ENCODE measurements around the gene EIF1AX. TPM values are rescaled to one million over a fixed set of nuclear protein-coding genes. Genes with fewer than 3 reads are reported as not detected.

The EIF1AX gene
- total and polyA plus RNA-seq, 10 donors, result 23.0 to 75.9 (median 37.2) TPM

- intact Hi-C loops (cut with DNase I; ENCODE audit: low total_unique reads), result no loop called here
- no peak overlapping the region for H3K27ac ChIP-seq
- peaks cover 11 to 18% (median 14%) of the 10 kb centered on the region in 6 donors for H3K4me1 ChIP-seq
- 64 to 80% (median 69%) methylated on average over 3 of the region's 3 CpGs for WGBS, 5 donors
- H3K9me3 ChIP-seq, result no peaks in the 10 kb centered on the region
- TF ChIP-seq POLR2AphosphoS5 (IDR thresholded peaks at IDR 0.05) (no peak), CTCF (IDR thresholded peaks at IDR 0.05 in 8 of 11, conservative IDR thresholded peaks at IDR 0.05 in 3 of 11) (no peak), POLR2A (IDR thresholded peaks at IDR 0.05) (no peak)
- H3K36me3 ChIP-seq, result no peaks in the 10 kb centered on the region
- H3K27me3 ChIP-seq (replicated peaks in 1 of 7), result no peaks in the 10 kb centered on the region
- no peak for DNase-seq
- H3K4me3 ChIP-seq, result no peak overlapping the region
Measured at GRCh38 chrX:20144491-20144890, 2.9 kb upstream of the EIF1AX start.

GRCh38 chrX:20143561-20143960 lies 1.9 kb upstream of the EIF1AX start:
- H3K4me1 ChIP-seq, result peaks cover 19 to 27% (median 22%) of the 10 kb centered on the region in 6 donors
- peaks cover 0 to 6% (median under 1%) of the 10 kb centered on the region in 6 donors for H3K36me3 ChIP-seq
- no peaks in the 10 kb centered on the region for H3K27me3 ChIP-seq (replicated peaks in 1 of 7)
- no peak for DNase-seq
- no peak overlapping the region for H3K4me3 ChIP-seq
- no peak for TF ChIP-seq CTCF (IDR thresholded peaks at IDR 0.05 in 8 of 11, conservative IDR thresholded peaks at IDR 0.05 in 3 of 11)
- no peak for TF ChIP-seq POLR2A (IDR thresholded peaks at IDR 0.05)
- TF ChIP-seq POLR2AphosphoS5 (IDR thresholded peaks at IDR 0.05), result no peak
- H3K27ac ChIP-seq, result no peak overlapping the region
- H3K9me3 ChIP-seq, result no peaks in the 10 kb centered on the region
- WGBS, 5 donors, result 65 to 78% (median 73%) methylated on average over 2 of the region's 2 CpGs
- intact Hi-C loops (cut with DNase I; ENCODE audit: low total_unique reads), result no loop called here

GRCh38 chrX:20143111-20143510 lies 1.5 kb upstream of the EIF1AX start:
- intact Hi-C loops (cut with DNase I; ENCODE audit: low total_unique reads), result no loop called here
- Histone ChIP-seq H3K27me3 (replicated peaks in 1 of 7) (no peaks in the 10 kb centered on the region), H3K27ac (no peak overlapping the region), H3K4me1 (peaks cover 19 to 29% (median 22%) of the 10 kb centered on the region in 6 donors), H3K36me3 (peaks cover 0 to 9% (median 4%) of the 10 kb centered on the region in 6 donors), H3K9me3 (no peaks in the 10 kb centered on the region), H3K4me3 (no peak overlapping the region)
- no peak for TF ChIP-seq POLR2AphosphoS5 (IDR thresholded peaks at IDR 0.05)
- no peak for TF ChIP-seq POLR2A (IDR thresholded peaks at IDR 0.05)
- TF ChIP-seq CTCF (IDR thresholded peaks at IDR 0.05 in 8 of 11, conservative IDR thresholded peaks at IDR 0.05 in 3 of 11), result no peak
- DNase-seq, result no peak
- 81 to 90% (median 86%) methylated on average over 6 of the region's 6 CpGs for WGBS, 5 donors

GRCh38 chrX:20140420-20140819 lies 1.2 kb downstream of the EIF1AX start:
- intact Hi-C loops (cut with DNase I; ENCODE audit: low total_unique reads), result no loop called here
- Histone ChIP-seq H3K36me3 (peaks cover 0 to 36% (median 24%) of the 10 kb centered on the region in 6 donors), H3K9me3 (no peaks in the 10 kb centered on the region), H3K27me3 (replicated peaks in 1 of 7) (no peaks in the 10 kb centered on the region), H3K27ac (peak overlapping the region in 2 of 8 donors; percentile 91 to 95), H3K4me1 (peaks cover 19 to 29% (median 24%) of the 10 kb centered on the region in 6 donors), H3K4me3 (peak overlapping the region; percentile 63 to 96 (median 68))
- no peak for DNase-seq
- 0 to 16% (median 5%) methylated on average over 3 of the region's 3 CpGs for WGBS, 5 donors
- TF ChIP-seq CTCF (IDR thresholded peaks at IDR 0.05 in 8 of 11, conservative IDR thresholded peaks at IDR 0.05 in 3 of 11) (no peak), POLR2AphosphoS5 (IDR thresholded peaks at IDR 0.05) (no peak), POLR2A (IDR thresholded peaks at IDR 0.05) (no peak)
